ENCODE results near the gene AURKAIP1. TPM values are rescaled to one million over a fixed set of nuclear protein-coding genes. Genes with fewer than 3 reads are reported as not detected.

AURKAIP1 gene
- total RNA-seq, 1 donor from 2014 or later, result 130 TPM

DNA sequence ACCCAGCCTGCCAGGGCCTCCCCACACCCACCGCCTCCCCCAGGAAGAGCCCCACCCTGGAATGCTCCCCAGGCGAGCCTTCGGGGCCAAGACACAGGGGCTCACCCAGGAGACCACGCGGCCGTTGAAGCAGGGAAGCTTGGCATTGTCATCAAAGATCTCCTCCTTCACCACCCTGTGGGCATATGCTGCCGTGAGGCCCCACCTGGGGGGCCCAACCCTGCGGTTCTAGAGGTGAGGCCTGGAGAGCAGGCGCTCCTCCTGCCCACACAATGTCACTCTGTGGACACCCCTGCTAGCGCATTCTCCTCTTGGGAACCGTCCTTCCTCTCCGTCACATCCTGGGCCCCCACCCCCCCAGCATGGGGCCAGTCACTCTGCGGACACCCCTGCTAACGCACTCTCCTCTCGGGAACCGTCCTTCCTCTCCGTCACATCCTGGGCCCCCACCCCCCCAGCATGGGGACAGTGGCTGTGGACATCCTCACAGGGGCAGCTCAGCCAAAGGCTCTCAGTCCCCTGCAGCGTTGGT lies 32.4 kb downstream of the AURKAIP1 start:
- peaks cover 8% of the 10 kb centered on the region for H3K4me1 Mint-ChIP-seq (ENCODE audit: low read depth, unreplicated experiment)
- no peak overlapping the region for H3K27ac Mint-ChIP-seq (ENCODE audit: unreplicated experiment)
- no peak for DNase-seq
- peaks cover 9% of the 10 kb centered on the region for H3K9me3 Mint-ChIP-seq (ENCODE audit: unreplicated experiment)
- no peak overlapping the region for H3K4me3 Mint-ChIP-seq (ENCODE audit: unreplicated experiment)
- no peaks in the 10 kb centered on the region for H3K36me3 Mint-ChIP-seq (ENCODE audit: unreplicated experiment)
- H3K27me3 Mint-ChIP-seq (ENCODE audit: unreplicated experiment), result peaks cover 15% of the 10 kb centered on the region
- TF ChIP-seq CTCF (IDR thresholded peaks at IDR 0.05; ENCODE audit: partially characterized antibody, unreplicated experiment), result no peak

- no peak for TF ChIP-seq CTCF (IDR thresholded peaks at IDR 0.05; ENCODE audit: partially characterized antibody, unreplicated experiment)
- Mint-ChIP-seq H3K27ac (ENCODE audit: unreplicated experiment) (no peak overlapping the region), H3K4me3 (ENCODE audit: unreplicated experiment) (no peak overlapping the region), H3K4me1 (ENCODE audit: low read depth, unreplicated experiment) (peaks cover 5% of the 10 kb centered on the region), H3K36me3 (ENCODE audit: unreplicated experiment) (no peaks in the 10 kb centered on the region), H3K27me3 (ENCODE audit: unreplicated experiment) (peaks cover 13% of the 10 kb centered on the region), H3K9me3 (ENCODE audit: unreplicated experiment) (peaks cover 9% of the 10 kb centered on the region)
- no peak for DNase-seq
Measured at GRCh38 chr1:1342061-1342562, 32.9 kb downstream of the AURKAIP1 start.

- Mint-ChIP-seq H3K4me1 (ENCODE audit: low read depth, unreplicated experiment) (no peaks in the 10 kb centered on the region), H3K27ac (ENCODE audit: unreplicated experiment) (peak overlapping the region; percentile 62), H3K4me3 (ENCODE audit: unreplicated experiment) (no peak overlapping the region), H3K36me3 (ENCODE audit: unreplicated experiment) (no peaks in the 10 kb centered on the region), H3K27me3 (ENCODE audit: unreplicated experiment) (peaks cover 11% of the 10 kb centered on the region), H3K9me3 (ENCODE audit: unreplicated experiment) (peaks cover 9% of the 10 kb centered on the region)
- TF ChIP-seq CTCF (IDR thresholded peaks at IDR 0.05; ENCODE audit: partially characterized antibody, unreplicated experiment), result no peak
- no peak for DNase-seq
Measured at GRCh38 chr1:1341549-1342021, 33.4 kb downstream of the AURKAIP1 start.

GRCh38 chr1:1340791-1341548 lies 34.0 kb downstream of the AURKAIP1 start:
- Mint-ChIP-seq H3K27ac (ENCODE audit: unreplicated experiment) (peak overlapping the region; percentile 62), H3K9me3 (ENCODE audit: unreplicated experiment) (peaks cover 9% of the 10 kb centered on the region), H3K4me3 (ENCODE audit: unreplicated experiment) (no peak overlapping the region), H3K36me3 (ENCODE audit: unreplicated experiment) (no peaks in the 10 kb centered on the region), H3K4me1 (ENCODE audit: low read depth, unreplicated experiment) (no peaks in the 10 kb centered on the region), H3K27me3 (ENCODE audit: unreplicated experiment) (peaks cover 11% of the 10 kb centered on the region)
- no peak for DNase-seq
- no peak for TF ChIP-seq CTCF (IDR thresholded peaks at IDR 0.05; ENCODE audit: partially characterized antibody, unreplicated experiment)

DNA sequence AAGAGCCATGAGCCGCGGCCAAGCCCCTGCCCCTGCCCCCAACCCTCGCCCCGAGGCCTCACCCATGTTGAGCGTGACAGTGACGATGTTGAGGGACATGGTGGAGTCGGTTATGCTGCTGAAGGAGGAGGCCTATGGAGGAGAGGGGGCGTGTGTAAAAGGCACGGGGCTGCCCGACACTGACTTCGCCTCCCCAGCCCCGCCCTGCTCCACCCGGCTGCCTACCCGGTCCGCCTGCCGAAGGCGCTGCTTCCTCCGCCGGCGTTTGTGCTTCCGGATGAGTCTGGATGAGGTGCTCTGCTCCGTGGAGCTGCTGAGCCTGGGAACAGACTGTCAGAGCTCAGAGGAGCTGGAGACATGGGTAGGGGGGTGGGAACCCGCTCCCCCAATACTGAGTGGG lies 34.8 kb downstream of the AURKAIP1 start:
- Mint-ChIP-seq H3K4me3 (ENCODE audit: unreplicated experiment) (no peak overlapping the region), H3K36me3 (ENCODE audit: unreplicated experiment) (no peaks in the 10 kb centered on the region), H3K4me1 (ENCODE audit: low read depth, unreplicated experiment) (no peaks in the 10 kb centered on the region), H3K27me3 (ENCODE audit: unreplicated experiment) (peaks cover 11% of the 10 kb centered on the region), H3K27ac (ENCODE audit: unreplicated experiment) (no peak overlapping the region), H3K9me3 (ENCODE audit: unreplicated experiment) (peaks cover 9% of the 10 kb centered on the region)
- no peak for DNase-seq
- TF ChIP-seq CTCF (IDR thresholded peaks at IDR 0.05; ENCODE audit: partially characterized antibody, unreplicated experiment), result no peak

Data from glutamatergic neuron (in vitro differentiated cells).